Thymus (tissue), 11 donors: ENCODE measurements around the gene ABTB1. TPM values are rescaled to one million over a fixed set of nuclear protein-coding genes. Genes with fewer than 3 reads are reported as not detected.

ENCODE experiments used
- DNase-seq, 9 donors: peaks; one replicate each; pipeline ENCODE4 v3.0.0-alpha.2; 2013; ENCODE audit warnings: low spot score in 9 of 9, low read depth in 6 of 9, missing footprints in 1 of 9
- H3K27ac ChIP-seq, 2 donors: one replicate each; pipeline ENCODE4 v1.5.1; 2013; ENCODE audit warnings: control low read depth in 1 of 2, low read depth in 1 of 2, low read length in 1 of 2, mild to moderate bottlenecking in 1 of 2, moderate library complexity in 1 of 2
- H3K27me3 ChIP-seq, 2 donors: one replicate each; pipeline ENCODE4 v1.5.1; 2013; ENCODE audit warnings: low read length in 1 of 2; ENCODE audit not compliant: control insufficient read depth in 2 of 2, insufficient read depth in 1 of 2
- H3K36me3 ChIP-seq, 2 donors: one replicate each; pipeline ENCODE4 v1.5.1; 2013; ENCODE audit warnings: low read length in 1 of 2, mild to moderate bottlenecking in 1 of 2, moderate library complexity in 1 of 2; ENCODE audit not compliant: control insufficient read depth in 2 of 2, insufficient read depth in 2 of 2
- H3K4me1 ChIP-seq, 2 donors: one replicate each; pipeline ENCODE4 v1.5.1; 2013; ENCODE audit warnings: low read length in 2 of 2; ENCODE audit not compliant: control insufficient read depth in 2 of 2, insufficient read depth in 2 of 2
- H3K4me3 ChIP-seq, 2 donors: one replicate each; pipeline ENCODE4 v1.5.1; 2013; ENCODE audit warnings: low read length in 2 of 2, control low read depth in 1 of 2, mild to moderate bottlenecking in 1 of 2
- H3K9me3 ChIP-seq, 2 donors: one replicate each; pipeline ENCODE4 v1.5.1; 2013; ENCODE audit warnings: low read length in 1 of 2, mild to moderate bottlenecking in 1 of 2; ENCODE audit not compliant: control insufficient read depth in 2 of 2, insufficient read depth in 1 of 2
- whole genome bisulfite sequencing: extraction: QIAGEN DNeasy Blood & Tissue Kit; methylation state at CpG from one replicate; pipeline ENCODE4 v1.1.7; 2013; 5-methylcytosine and 5-hydroxymethylcytosine counted together
- polyA plus RNA-seq: library from polyadenylated mRNA; stranded (reverse); fragments of 200-250 nt; gene quantifications from one replicate; pipeline ENCODE4 v1.2.3, GENCODE V29; 2013
- total RNA-seq: library from RNA; stranded (reverse); fragments of 120-200 nt; gene quantifications from one replicate; pipeline ENCODE4 v1.2.4, GENCODE V29; 2013
- donor health status: healthy.

Gene ABTB1
- total and polyA plus RNA-seq, 2 donors, result 7.6 to 130 TPM

DNA sequence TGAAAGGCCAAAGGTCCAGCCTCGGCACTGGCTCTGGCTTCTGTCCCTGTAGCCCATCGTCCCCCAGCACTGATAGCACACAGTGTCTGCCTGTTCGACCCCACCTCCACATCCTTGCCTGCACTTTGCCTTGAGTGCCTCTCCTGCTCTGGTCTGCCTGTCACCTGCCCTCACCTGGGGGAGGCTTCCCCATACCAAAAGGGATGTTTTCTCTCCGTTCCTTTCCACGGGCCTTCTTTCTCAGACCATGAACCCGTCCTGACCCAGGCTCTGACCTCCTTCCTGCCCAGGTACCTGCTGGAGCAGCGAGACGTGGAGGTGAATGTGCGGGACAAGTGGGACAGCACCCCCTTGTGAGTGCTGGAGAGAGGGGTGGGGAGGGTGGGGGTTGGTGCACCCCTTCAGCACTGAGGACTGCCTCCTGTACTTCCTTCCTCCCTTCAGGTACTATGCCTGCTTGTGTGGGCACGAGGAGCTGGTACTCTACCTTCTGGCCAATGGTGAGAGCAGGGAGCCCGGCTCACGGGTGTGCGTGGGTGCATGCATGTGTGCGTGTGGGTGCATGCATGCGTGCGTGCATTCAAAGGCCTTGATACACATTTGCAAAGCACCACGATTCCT, 1.5 kb downstream of the ABTB1 start:
- no peak overlapping the region for H3K27ac ChIP-seq
- H3K27me3 ChIP-seq, result no peaks in the 10 kb centered on the region
- H3K9me3 ChIP-seq, result no peaks in the 10 kb centered on the region
- 88% methylated on average over 17 of the region's 17 CpGs for WGBS
- peaks cover 26 to 45% of the 10 kb centered on the region in 2 donors for H3K36me3 ChIP-seq
- peak overlapping the region; percentile 65 to 90 for H3K4me3 ChIP-seq
- peak in 1 of 9 donors; percentile 25 for DNase-seq
- peaks cover 10 to 26% of the 10 kb centered on the region in 2 donors for H3K4me1 ChIP-seq

DNA sequence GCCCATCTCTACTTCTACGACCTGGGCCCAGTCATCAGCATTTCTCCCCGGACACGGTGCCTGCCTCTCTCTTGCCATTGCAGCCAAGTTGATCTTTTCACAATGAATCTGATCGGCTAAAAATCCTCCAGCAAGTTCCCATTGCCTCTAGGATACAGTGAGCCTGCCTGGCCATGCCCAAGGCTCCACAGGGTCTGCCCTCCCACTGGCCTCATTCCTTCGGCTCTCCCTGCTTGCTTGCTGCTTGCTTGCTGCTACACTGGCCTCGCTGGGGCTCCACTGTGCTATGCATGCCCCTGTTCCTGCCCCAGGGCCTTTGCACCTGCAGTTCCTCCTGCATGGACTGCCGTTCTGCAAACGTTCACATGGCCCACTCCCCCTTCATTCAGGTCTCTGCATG, 2.0 kb downstream of the ABTB1 start:
- Histone ChIP-seq H3K27ac (no peak overlapping the region), H3K9me3 (no peaks in the 10 kb centered on the region), H3K36me3 (peaks cover 26 to 47% of the 10 kb centered on the region in 2 donors), H3K4me1 (peaks cover 10 to 26% of the 10 kb centered on the region in 2 donors), H3K27me3 (no peaks in the 10 kb centered on the region), H3K4me3 (no peak overlapping the region)
- 90% methylated on average over 8 of the region's 8 CpGs for WGBS
- DNase-seq, result no peak

DNA sequence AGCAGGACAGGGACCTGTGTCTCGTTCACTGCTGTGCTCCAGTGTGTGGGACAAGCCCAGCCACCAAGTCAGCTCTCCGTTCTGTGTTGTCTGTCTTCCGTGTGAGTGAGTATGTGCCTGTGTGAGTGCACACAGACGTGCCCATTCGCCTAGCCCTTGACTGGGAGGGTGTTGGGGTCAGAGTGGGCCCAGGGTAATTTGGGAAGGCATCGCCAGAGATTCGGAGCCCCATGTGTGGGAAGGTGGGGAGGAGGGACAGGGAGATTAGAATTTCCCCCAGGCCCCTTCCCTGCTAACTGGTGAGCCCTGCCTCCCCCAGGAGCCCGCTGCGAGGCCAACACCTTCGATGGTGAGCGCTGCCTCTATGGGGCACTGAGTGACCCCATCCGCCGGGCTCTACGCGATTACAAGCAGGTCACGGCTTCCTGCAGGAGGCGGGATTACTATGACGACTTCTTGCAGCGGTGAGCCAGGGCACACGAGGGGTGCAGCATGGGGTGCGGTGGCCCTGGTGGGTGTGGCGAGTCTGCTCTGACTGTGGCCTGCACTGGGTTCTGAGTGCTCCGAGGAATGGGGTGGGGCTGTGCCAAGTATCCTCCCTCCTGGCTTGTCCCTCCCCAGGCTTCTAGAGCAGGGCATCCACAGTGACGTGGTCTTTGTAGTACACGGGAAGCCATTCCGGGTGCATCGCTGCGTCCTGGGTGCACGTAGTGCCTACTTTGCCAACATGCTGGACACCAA, 3.1 kb downstream of the ABTB1 start:
- Histone ChIP-seq H3K4me1 (peaks cover 10 to 26% of the 10 kb centered on the region in 2 donors), H3K27ac (no peak overlapping the region), H3K27me3 (no peaks in the 10 kb centered on the region), H3K36me3 (peaks cover 26 to 55% of the 10 kb centered on the region in 2 donors), H3K9me3 (no peaks in the 10 kb centered on the region), H3K4me3 (no peak overlapping the region)
- 97% methylated on average over 29 of the region's 29 CpGs for WGBS
- DNase-seq, result no peak

DNA sequence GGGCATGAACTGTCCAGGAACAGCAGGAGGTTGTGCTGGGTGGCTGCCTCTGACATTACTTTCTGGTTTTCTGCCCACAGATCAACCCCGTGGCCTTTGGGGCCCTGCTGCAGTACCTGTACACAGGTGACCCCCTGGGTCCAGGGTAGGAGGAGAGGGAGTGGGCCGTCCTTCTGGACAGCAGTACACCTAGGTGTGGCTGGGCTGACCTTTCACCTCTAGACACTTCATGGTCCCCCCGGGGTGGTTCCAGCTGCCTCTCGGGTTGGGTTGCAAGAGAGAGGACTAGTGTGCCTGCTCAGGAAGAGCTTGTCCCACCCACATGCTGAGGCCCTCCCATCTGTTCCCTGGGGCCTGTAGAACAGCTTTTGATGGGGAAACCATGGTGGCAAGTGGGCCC, 3.7 kb downstream of the ABTB1 start:
- WGBS, result 95% methylated on average over 4 of the region's 4 CpGs
- no peak overlapping the region for H3K4me3 ChIP-seq
- no peak overlapping the region for H3K27ac ChIP-seq
- H3K4me1 ChIP-seq, result peaks cover 10 to 21% of the 10 kb centered on the region in 2 donors
- H3K27me3 ChIP-seq, result no peaks in the 10 kb centered on the region
- DNase-seq, result no peak
- H3K9me3 ChIP-seq, result no peaks in the 10 kb centered on the region
- H3K36me3 ChIP-seq, result peaks cover 26 to 55% of the 10 kb centered on the region in 2 donors

DNA sequence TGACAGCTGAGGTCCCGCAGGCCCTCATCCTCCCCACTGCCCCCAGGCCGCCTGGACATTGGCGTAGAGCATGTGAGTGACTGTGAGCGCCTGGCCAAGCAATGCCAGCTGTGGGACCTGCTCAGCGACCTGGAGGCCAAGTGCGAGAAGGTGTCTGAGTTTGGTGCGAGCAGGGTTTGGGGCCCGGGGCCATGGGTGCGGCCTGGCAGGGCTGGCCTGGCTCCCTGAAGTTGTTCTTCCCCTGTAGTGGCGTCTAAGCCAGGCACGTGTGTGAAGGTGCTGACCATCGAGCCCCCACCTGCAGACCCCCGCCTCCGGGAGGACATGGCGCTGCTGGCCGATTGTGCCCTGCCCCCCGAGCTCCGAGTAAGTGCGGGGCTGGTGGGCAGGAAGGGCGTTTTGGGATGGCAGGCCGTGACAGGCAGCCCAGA, 4.2 kb downstream of the ABTB1 start:
- H3K4me3 ChIP-seq, result no peak overlapping the region
- no peak for DNase-seq
- no peaks in the 10 kb centered on the region for H3K27me3 ChIP-seq
- H3K9me3 ChIP-seq, result no peaks in the 10 kb centered on the region
- WGBS, result 98% methylated on average over 21 of the region's 21 CpGs
- peaks cover 26 to 55% of the 10 kb centered on the region in 2 donors for H3K36me3 ChIP-seq
- peaks cover 10 to 16% of the 10 kb centered on the region in 2 donors for H3K4me1 ChIP-seq
- no peak overlapping the region for H3K27ac ChIP-seq

DNA sequence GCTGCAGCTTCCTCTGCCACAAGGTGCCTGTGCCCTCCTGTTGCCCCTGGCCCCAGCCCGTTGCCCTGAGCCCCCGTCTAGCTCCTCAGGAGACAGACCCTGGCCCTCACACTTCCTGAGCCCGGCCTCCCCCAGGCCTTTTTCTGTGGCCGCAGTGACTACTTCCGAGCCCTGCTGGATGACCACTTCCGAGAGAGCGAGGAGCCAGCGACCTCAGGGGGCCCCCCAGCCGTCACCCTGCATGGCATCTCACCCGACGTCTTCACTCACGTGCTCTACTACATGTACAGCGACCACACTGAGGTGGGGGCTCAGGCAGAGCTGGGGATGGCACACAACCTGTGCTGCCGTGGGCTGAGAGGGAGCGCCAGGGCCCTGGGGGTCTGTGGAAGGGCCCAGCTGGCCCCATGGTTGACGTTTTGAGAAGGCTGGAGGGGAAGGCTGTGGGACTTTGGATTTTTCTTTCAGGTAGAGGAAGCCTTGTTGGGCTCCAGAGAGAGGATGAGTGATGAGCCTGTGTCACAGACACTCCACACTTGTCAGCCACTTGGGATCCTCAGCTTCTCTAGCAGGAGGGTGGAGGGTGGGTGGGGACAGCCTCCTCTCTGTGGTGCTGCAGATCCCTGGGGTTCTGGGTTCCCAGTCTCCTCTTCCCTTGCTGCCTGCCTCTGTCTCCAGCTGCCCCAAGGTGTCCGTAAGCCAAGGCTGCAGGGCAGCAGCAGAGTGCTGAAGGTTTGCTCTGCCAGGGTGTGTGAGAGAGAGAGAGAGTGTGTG, 5.0 kb downstream of the ABTB1 start:
- no peak overlapping the region for H3K4me3 ChIP-seq
- DNase-seq, result no peak
- 97% methylated on average over 17 of the region's 17 CpGs for WGBS
- peaks cover 26 to 55% of the 10 kb centered on the region in 2 donors for H3K36me3 ChIP-seq
- H3K4me1 ChIP-seq, result peaks cover 10 to 13% of the 10 kb centered on the region in 2 donors
- H3K27me3 ChIP-seq, result no peaks in the 10 kb centered on the region
- H3K9me3 ChIP-seq, result no peaks in the 10 kb centered on the region
- H3K27ac ChIP-seq, result no peak overlapping the region

DNA sequence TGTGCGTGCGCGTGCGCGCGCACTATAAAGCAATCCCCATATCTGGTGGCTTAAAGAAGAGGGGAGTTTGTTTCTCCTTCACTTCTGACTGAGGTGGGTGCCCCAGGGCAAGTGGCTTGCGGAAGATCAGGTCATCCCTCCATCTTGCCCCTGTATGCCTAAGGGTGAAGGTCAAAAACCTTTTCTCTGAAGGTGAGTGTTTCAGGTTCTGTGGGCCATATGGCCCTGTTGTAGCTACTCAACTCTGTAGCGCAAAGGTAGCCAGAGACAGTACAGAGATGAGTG, 5.5 kb downstream of the ABTB1 start:
- whole genome bisulfite sequencing, result over 99% methylated on average over 8 of the region's 8 CpGs
- Histone ChIP-seq H3K9me3 (no peaks in the 10 kb centered on the region), H3K36me3 (peaks cover 26 to 55% of the 10 kb centered on the region in 2 donors), H3K4me3 (no peak overlapping the region), H3K27me3 (no peaks in the 10 kb centered on the region), H3K4me1 (peaks cover 10 to 12% of the 10 kb centered on the region in 2 donors), H3K27ac (no peak overlapping the region)
- DNase-seq, result no peak

DNA sequence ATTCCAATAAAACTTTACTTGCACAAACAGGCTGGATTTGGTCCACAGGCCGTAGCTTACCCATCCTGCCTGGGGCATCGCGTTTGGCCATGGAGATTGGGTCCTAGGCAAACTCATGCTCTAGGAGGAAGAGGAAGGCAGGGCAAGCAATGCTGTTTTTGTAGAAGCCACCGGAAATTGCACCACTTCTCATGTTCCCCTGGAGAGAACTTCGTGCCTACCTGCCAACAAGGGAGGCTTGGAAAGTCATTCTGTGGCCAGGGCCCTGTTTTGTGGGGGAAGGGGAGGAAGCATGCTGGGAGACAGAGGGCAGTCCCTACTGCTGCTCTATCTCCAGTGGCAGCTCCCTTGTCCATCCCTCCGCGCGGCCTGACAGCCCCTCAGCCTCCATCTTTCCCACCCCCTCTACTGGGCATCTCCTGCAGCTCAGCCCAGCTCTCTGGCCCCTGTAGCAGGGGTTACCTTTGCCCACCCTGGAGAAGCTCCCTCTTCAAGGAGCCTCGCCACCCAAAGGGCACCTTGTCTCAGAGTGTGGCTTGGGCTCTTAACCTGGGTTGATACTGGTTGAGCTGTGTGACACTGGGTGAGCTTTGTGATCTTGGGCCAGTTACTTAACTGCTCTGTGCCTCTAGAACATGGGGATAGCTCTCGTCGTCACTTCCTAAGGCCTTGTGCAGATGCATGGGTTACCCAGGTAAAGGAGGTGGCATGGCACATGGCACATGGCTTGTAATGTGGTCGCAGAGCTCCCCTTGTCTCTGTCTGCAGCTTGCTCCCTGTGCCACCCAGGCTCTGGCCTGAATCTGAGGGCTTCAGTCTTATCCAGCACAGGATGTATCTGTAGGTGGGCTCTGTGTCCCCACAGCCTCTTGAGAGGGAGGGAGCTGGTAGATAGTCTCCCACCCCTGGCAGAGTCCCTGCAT, 6.1 kb downstream of the ABTB1 start:
- no peak overlapping the region for H3K4me3 ChIP-seq
- H3K4me1 ChIP-seq, result peaks cover 4 to 6% of the 10 kb centered on the region in 2 donors
- WGBS, result 96% methylated on average over 12 of the region's 12 CpGs
- H3K27me3 ChIP-seq, result no peaks in the 10 kb centered on the region
- DNase-seq, result no peak
- H3K9me3 ChIP-seq, result no peaks in the 10 kb centered on the region
- H3K27ac ChIP-seq, result no peak overlapping the region
- H3K36me3 ChIP-seq, result peaks cover 26 to 55% of the 10 kb centered on the region in 2 donors
